Measurements from ENCODE around the gene ZBTB34.

DNA sequence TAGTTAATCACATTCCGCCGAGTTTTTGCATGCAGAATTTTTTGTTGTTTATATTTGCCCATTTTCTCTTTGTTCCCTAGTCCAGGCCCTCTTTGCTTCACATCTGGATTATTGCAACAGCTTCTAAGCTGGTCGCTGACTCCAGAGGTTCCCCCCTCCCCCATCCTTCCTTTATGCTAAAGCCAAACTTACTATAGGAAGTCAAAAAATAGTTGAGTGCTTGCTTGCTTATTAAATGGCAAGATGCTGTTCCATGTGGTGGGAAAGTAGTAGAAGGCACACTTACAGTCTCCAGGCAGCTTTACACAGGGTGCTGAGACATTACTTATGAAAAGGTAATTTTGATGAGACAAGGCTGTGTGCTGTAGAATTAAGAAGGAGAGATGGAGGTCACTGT lies 1.3 kb downstream of the ZBTB34 start:
- TF ChIP-seq, protein P1, sequence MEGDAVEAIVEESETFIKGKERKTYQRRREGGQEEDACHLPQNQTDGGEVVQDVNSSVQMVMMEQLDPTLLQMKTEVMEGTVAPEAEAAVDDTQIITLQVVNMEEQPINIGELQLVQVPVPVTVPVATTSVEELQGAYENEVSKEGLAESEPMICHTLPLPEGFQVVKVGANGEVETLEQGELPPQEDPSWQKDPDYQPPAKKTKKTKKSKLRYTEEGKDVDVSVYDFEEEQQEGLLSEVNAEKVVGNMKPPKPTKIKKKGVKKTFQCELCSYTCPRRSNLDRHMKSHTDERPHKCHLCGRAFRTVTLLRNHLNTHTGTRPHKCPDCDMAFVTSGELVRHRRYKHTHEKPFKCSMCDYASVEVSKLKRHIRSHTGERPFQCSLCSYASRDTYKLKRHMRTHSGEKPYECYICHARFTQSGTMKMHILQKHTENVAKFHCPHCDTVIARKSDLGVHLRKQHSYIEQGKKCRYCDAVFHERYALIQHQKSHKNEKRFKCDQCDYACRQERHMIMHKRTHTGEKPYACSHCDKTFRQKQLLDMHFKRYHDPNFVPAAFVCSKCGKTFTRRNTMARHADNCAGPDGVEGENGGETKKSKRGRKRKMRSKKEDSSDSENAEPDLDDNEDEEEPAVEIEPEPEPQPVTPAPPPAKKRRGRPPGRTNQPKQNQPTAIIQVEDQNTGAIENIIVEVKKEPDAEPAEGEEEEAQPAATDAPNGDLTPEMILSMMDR (conservative IDR thresholded peaks at IDR 0.05; ENCODE audit: low read depth, low read length), result no peak
- TF ChIP-seq EZH2 (IDR thresholded peaks at IDR 0.05; ENCODE audit: low read length, unreplicated experiment), result no peak
- TF ChIP-seq EZH2phosphoT487 (IDR thresholded peaks at IDR 0.05; ENCODE audit: borderline replicate concordance, low read length), result no peak

All from PC-3 (cell line).